Keratinocyte (primary cell): ENCODE measurements around the gene ADGRL3. TPM values are rescaled to one million over a fixed set of nuclear protein-coding genes. Genes with fewer than 3 reads are reported as not detected.
"Not testable (repeated sequence)": the region's sequence is repeated elsewhere in the genome, so short reads cannot be mapped to it uniquely, and the experiment has no call there.

ENCODE experiments used
- DNase-seq: peaks from one replicate; pipeline ENCODE4 v3.0.0-alpha.2; 2011; ENCODE audit warnings: low read depth, missing footprints, low spot score
- FAIRE-seq: peaks from 2 replicates; lab custom pipeline; 2011; peaks lifted over from hg19 to GRCh38; lab: Jason Lieb, UNC
- H2AFZ ChIP-seq: 2 replicates; pipeline ENCODE4 v1.6.0; 2012; ENCODE audit warnings: low read length, control low read depth, inconsistent platforms; ENCODE audit not compliant: control insufficient read depth
- H3K27ac ChIP-seq: 2 replicates; pipeline ENCODE4 v1.5.1; 2011; ENCODE audit warnings: low read length; ENCODE audit not compliant: control insufficient read depth, insufficient read depth
- H3K27me3 ChIP-seq: 3 replicates; pipeline ENCODE4 v1.6.0; 2011; ENCODE audit warnings: low read length; ENCODE audit not compliant: control insufficient read depth, insufficient read depth; ENCODE audit errors: extremely low read depth
- H3K36me3 ChIP-seq, 2 experiments: 2 replicates in 1 of 2; 3 replicates in 1 of 2; pipeline ENCODE4 v1.5.1; 2011; ENCODE audit warnings: low read length in 2 of 2, mild to moderate bottlenecking in 1 of 2; ENCODE audit not compliant: control insufficient read depth in 2 of 2, insufficient read depth in 2 of 2; ENCODE audit errors: extremely low read depth in 1 of 2
- H3K4me1 ChIP-seq: 3 replicates; pipeline ENCODE4 v1.5.1; 2011; ENCODE audit warnings: low read length; ENCODE audit not compliant: control insufficient read depth, insufficient read depth; ENCODE audit errors: extremely low read depth
- H3K4me2 ChIP-seq: 3 replicates; pipeline ENCODE4 v1.6.0; 2011; ENCODE audit warnings: low read depth, low read length; ENCODE audit not compliant: control insufficient read depth, insufficient read depth; ENCODE audit errors: extremely low read depth
- H3K4me3 ChIP-seq, 3 experiments: fragments of 200-600 bp in 1 of 3; sonication (generic) in 1 of 3; 2 replicates in 2 of 3; 3 replicates in 1 of 3; pipeline ENCODE4 v1.5.1; 2011 to 2016; ENCODE audit warnings: low read length in 3 of 3, mild to moderate bottlenecking in 3 of 3, control low read depth in 2 of 3, inconsistent platforms in 1 of 3, low read depth in 1 of 3, mixed read lengths in 1 of 3, mixed run types in 1 of 3, moderate library complexity in 1 of 3; ENCODE audit not compliant: control insufficient read depth in 2 of 3, insufficient read depth in 2 of 3; ENCODE audit errors: extremely low read depth in 1 of 3
- H3K79me2 ChIP-seq: 2 replicates; pipeline ENCODE4 v1.6.0; 2012; ENCODE audit warnings: low read length; ENCODE audit not compliant: control insufficient read depth, insufficient read depth
- H3K9ac ChIP-seq: 3 replicates; pipeline ENCODE4 v1.6.0; 2011; ENCODE audit warnings: low read length; ENCODE audit not compliant: control insufficient read depth, insufficient read depth; ENCODE audit errors: extremely low read depth
- H3K9me1 ChIP-seq: 3 replicates; pipeline ENCODE4 v1.6.0; 2011; ENCODE audit warnings: low read length; ENCODE audit not compliant: control insufficient read depth, insufficient read depth; ENCODE audit errors: extremely low read depth
- H3K9me3 ChIP-seq: 2 replicates; pipeline ENCODE4 v1.5.1; 2012; ENCODE audit warnings: low read depth, low read length; ENCODE audit not compliant: control insufficient read depth
- H4K20me1 ChIP-seq: 3 replicates; pipeline ENCODE4 v1.6.0; 2011; ENCODE audit warnings: low read length; ENCODE audit not compliant: control insufficient read depth, insufficient read depth; ENCODE audit errors: extremely low read depth
- EZH2 ChIP-seq: IDR thresholded peaks from one replicate; pipeline ENCODE4 v1.6.1; 2012; ENCODE audit warnings: inconsistent platforms, mild to moderate bottlenecking, low read length, moderate library complexity
- dilution Hi-C: fragments of 300-500 bp; cut with MboI; formaldehyde crosslinking; loops from one replicate; pipeline ENCODE4 v1.7.0; 2020; ENCODE audit warnings: low sequenced_read_pairs; ENCODE audit not compliant: extremely low pct_ligation_motif_present
- polyA plus RNA-seq, 5 experiments: library from polyadenylated mRNA; depleted of rRNA in 3 of 5; stranded (reverse) in 3 of 5; stranded (forward) in 1 of 5; unstranded in 1 of 5; fragments of >200 nt; gene quantifications; 1 replicate in 1 of 5; 2 replicates in 3 of 5; 3 replicates in 1 of 5; pipeline versions ENCODE4 v1.2.1 to v1.2.3, GENCODE V29; 2011 to 2012; ENCODE audit warnings: missing spikeins in 2 of 5, low read depth in 1 of 5, low replicate concordance in 1 of 5
- TF ChIP-seq, protein P1 (sequence below), 3 experiments: IDR thresholded peaks in 1 of 3; conservative IDR thresholded peaks in 1 of 3; optimal IDR thresholded peaks in 1 of 3; 2 replicates in 2 of 3; 3 replicates in 1 of 3; pipeline versions ENCODE3 to v1.5.1; 2011; ENCODE audit warnings: low read length in 3 of 3, mild to moderate bottlenecking in 3 of 3, moderate library complexity in 2 of 3, control low read depth in 1 of 3, inconsistent platforms in 1 of 3; ENCODE audit not compliant: insufficient read depth in 2 of 3; ENCODE audit errors: extremely low read depth in 1 of 3

ADGRL3 gene
- polyA plus RNA-seq, 1 donor (not counting 4 experiments of a cell fraction or from before 2014, with no cell fraction given), result 0.18 TPM

DNA sequence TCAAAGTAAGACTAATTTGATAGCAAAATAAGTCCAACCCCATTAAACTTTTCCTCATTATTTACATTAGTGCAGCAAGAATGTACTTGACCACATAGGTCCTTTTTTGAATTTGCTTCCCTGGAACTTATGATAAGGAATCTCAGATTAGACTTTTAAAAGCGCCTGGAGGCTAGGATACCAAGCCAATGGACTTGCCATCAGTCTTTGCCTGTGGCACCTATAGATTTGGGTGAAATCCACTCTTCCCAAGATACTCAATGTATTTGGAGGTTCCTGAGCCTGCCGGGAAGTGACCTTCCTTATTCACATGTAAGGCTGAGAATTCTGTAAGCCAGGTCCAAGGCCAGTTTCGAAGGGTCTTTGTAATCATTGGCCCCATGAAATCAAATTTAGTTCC is 553.6 kb downstream of the ADGRL3 start:
- Histone ChIP-seq H3K36me3 (no peaks in the 10 kb centered on the region), H3K4me2 (no peak overlapping the region), H4K20me1 (no peaks in the 10 kb centered on the region), H3K27ac (no peak overlapping the region), H3K4me1 (no peaks in the 10 kb centered on the region), H3K4me3 (no peak overlapping the region), H3K9me1 (no peaks in the 10 kb centered on the region), H3K9me3 (no peaks in the 10 kb centered on the region), H3K9ac (no peak overlapping the region), H3K79me2 (no peaks in the 10 kb centered on the region), H2AFZ (no peak overlapping the region), H3K27me3 (no peaks in the 10 kb centered on the region)
- FAIRE-seq (no peak), DNase-seq (no peak)
- no peak for TF ChIP-seq EZH2
- TF ChIP-seq, protein P1, sequence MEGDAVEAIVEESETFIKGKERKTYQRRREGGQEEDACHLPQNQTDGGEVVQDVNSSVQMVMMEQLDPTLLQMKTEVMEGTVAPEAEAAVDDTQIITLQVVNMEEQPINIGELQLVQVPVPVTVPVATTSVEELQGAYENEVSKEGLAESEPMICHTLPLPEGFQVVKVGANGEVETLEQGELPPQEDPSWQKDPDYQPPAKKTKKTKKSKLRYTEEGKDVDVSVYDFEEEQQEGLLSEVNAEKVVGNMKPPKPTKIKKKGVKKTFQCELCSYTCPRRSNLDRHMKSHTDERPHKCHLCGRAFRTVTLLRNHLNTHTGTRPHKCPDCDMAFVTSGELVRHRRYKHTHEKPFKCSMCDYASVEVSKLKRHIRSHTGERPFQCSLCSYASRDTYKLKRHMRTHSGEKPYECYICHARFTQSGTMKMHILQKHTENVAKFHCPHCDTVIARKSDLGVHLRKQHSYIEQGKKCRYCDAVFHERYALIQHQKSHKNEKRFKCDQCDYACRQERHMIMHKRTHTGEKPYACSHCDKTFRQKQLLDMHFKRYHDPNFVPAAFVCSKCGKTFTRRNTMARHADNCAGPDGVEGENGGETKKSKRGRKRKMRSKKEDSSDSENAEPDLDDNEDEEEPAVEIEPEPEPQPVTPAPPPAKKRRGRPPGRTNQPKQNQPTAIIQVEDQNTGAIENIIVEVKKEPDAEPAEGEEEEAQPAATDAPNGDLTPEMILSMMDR (optimal IDR thresholded peaks at IDR 0.05 in 1 of 3, IDR thresholded peaks at IDR 0.05 in 1 of 3, conservative IDR thresholded peaks at IDR 0.05 in 1 of 3; ENCODE audit: extremely low read depth in 1 of 3, insufficient read depth in 2 of 3, low read length in 3 of 3), result no peak
- dilution Hi-C loops, result no loop called here

DNA sequence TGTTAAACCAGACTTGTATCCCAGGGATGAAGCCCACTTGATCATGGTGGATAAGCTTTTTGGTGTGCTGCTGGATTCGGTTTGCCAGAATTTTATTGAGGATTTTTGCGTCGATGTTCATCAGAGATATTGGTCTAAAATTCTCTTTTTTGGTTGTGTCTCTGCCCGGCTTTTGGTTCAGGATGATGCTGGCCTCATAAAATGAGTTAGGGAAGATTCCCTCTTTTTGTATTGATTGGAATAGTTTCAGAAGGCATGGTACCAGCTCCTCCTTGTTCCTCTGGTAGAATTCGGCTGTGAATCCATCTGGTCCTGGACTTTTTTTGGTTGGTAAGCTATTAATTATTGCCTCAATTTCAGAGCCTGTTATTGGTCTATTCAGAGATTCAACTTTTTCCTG is 556.8 kb downstream of the ADGRL3 start:
- H3K36me3 ChIP-seq, H3K79me2 ChIP-seq, H3K9ac ChIP-seq, H3K27ac ChIP-seq, DNase-seq, FAIRE-seq, H3K4me2 ChIP-seq, H4K20me1 ChIP-seq, dilution Hi-C loops, H3K9me1 ChIP-seq, H3K27me3 ChIP-seq, H3K4me3 ChIP-seq, H3K9me3 ChIP-seq, H3K4me1 ChIP-seq, H2AFZ ChIP-seq: not testable (repeated sequence)

DNA sequence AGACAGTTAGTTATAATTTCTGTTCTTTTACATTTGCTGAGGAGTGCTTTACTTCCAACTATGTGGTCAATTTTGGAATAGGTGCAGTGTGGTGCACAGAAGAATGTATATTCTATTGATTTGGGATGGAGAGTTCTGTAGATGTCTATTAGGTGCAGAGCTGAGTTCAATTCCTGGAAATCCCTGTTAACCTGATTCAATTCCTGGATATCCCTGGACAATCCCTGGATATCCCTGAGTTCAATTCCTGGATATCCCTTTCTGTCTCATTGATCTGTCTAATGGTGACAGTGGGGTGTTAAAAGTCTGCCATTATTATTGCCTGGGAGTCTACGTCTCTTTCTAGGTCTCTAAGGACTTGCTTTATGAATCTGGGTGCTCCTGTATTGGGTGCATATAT is 557.9 kb downstream of the ADGRL3 start:
- H3K9me1 ChIP-seq, H3K4me1 ChIP-seq, H3K4me3 ChIP-seq, H2AFZ ChIP-seq, H3K79me2 ChIP-seq, DNase-seq, H3K4me2 ChIP-seq, H3K27ac ChIP-seq, H3K36me3 ChIP-seq, H3K9ac ChIP-seq, dilution Hi-C loops, FAIRE-seq, H3K9me3 ChIP-seq, H3K27me3 ChIP-seq, H4K20me1 ChIP-seq: not testable (repeated sequence)

DNA sequence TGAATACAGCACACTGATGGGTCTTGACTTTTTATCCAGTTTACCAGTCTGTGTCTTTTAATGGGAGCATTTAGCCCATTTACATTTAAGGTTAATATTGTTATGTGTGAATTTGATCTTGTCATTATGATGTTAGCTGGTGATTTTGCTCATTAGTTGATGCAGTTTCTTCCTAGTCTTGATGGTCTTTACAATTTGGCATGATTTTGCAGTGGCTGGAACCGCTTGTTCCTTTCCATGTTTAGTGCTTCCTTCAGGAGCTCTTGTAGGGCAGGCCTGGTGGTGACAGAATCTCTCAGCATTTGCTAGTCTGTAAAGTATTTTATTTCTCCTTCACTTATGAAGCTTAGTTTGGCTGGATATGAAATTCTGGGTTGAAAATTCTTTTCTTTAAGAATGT is 558.5 kb downstream of the ADGRL3 start:
- H3K9me3 ChIP-seq, H3K9me1 ChIP-seq, H3K4me2 ChIP-seq, H3K27me3 ChIP-seq, H3K4me3 ChIP-seq, H3K27ac ChIP-seq, DNase-seq, FAIRE-seq, H3K79me2 ChIP-seq, dilution Hi-C loops, H3K9ac ChIP-seq, H2AFZ ChIP-seq, H3K36me3 ChIP-seq, H3K4me1 ChIP-seq, H4K20me1 ChIP-seq: not testable (repeated sequence)
